ENCODE results near the gene SMYD5. TPM values are rescaled to one million over a fixed set of nuclear protein-coding genes. Genes with fewer than 3 reads are reported as not detected.

The SMYD5 gene
- total RNA-seq, 1 donor from 2014 or later = 56.7 TPM

GRCh38 chr2:73237168-73237567, 23.1 kb downstream of the SMYD5 start:
- peak overlapping the region; percentile 0 for H3K4me3 Mint-ChIP-seq
- no peak for DNase-seq
- no peak overlapping the region for H3K27ac Mint-ChIP-seq
- peaks cover 40% of the 10 kb centered on the region for H3K4me1 Mint-ChIP-seq
- H3K9me3 Mint-ChIP-seq = no peaks in the 10 kb centered on the region
- H3K27me3 Mint-ChIP-seq = no peaks in the 10 kb centered on the region
- H3K36me3 Mint-ChIP-seq (ENCODE audit: low read depth) = peaks cover 44% of the 10 kb centered on the region
- intact Hi-C loops (cut with micrococcal nuclease) = no loop called here

DNA sequence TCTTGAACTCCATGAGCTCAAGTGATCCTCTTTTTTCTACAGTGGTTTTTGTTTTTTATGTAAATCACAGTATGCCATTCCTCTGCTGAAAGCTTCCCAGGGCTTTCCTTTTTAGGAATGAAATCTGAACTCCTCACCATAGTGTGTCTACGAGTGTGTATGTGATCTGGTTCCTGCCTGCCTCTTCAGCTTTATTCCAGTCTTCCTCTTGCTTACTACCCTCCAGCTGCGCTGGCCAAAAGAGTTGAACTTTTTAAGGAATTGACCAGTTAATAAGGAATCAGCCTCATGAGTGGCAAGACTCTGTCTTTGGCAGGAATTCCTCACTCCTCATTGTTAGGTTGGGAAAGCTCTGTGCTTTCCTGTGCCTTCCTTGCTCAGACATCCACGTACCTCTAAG, 24.1 kb downstream of the SMYD5 start:
- Mint-ChIP-seq H3K4me3 (no peak overlapping the region), H3K4me1 (peaks cover 35% of the 10 kb centered on the region), H3K27ac (no peak overlapping the region), H3K36me3 (ENCODE audit: low read depth) (peaks cover 50% of the 10 kb centered on the region), H3K9me3 (no peaks in the 10 kb centered on the region), H3K27me3 (no peaks in the 10 kb centered on the region)
- intact Hi-C loops (cut with micrococcal nuclease) = no loop called here
- DNase-seq = no peak

DNA sequence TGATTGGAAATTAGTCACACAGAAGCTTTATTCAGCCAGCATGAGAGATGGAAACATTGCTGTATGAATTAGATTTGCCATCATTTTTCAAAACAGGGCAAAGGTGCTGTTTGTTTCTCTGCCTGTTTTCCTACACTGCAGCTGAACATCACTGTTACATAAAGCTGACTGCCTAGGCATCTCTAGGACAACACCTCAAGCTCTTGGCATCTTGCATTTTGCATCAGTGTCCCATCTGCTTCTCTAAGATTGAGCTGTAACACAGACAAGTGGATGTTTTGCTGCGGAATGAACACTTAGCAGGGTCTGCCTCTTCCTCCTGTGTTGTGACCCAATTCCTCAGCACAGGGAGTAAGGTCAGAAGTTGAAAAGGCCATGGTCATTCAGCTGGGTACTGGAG, 24.9 kb downstream of the SMYD5 start:
- no peak overlapping the region for H3K4me3 Mint-ChIP-seq
- DNase-seq = no peak
- H3K4me1 Mint-ChIP-seq = peaks cover 35% of the 10 kb centered on the region
- H3K27me3 Mint-ChIP-seq = no peaks in the 10 kb centered on the region
- peaks cover 55% of the 10 kb centered on the region for H3K36me3 Mint-ChIP-seq (ENCODE audit: low read depth)
- intact Hi-C loops (cut with micrococcal nuclease) = no loop called here
- H3K9me3 Mint-ChIP-seq = no peaks in the 10 kb centered on the region
- no peak overlapping the region for H3K27ac Mint-ChIP-seq

DNA sequence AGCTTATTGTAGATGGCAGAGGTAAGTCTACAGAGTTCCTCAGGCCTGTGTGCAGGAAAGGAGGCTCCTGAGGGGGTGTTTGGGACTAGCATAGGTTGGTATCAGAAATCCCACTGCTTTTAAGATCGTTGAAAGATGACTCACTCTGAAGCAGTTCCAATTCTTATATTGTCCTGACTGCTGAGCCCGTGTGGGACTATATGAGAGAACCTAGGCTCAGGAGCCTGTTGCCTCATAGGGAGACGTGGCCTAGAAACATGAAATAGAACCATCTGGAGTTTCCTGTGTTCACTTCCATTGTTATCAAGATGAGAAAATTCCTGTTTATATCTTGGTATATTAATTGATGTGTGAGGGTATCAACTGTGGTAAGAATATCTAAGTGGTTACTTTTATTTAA, 25.7 kb downstream of the SMYD5 start:
- H3K9me3 Mint-ChIP-seq = no peaks in the 10 kb centered on the region
- intact Hi-C loops (cut with micrococcal nuclease) = no loop called here
- H3K4me1 Mint-ChIP-seq = peaks cover 40% of the 10 kb centered on the region
- DNase-seq = no peak
- H3K27me3 Mint-ChIP-seq = no peaks in the 10 kb centered on the region
- no peak overlapping the region for H3K4me3 Mint-ChIP-seq
- peaks cover 60% of the 10 kb centered on the region for H3K36me3 Mint-ChIP-seq (ENCODE audit: low read depth)
- no peak overlapping the region for H3K27ac Mint-ChIP-seq

DNA sequence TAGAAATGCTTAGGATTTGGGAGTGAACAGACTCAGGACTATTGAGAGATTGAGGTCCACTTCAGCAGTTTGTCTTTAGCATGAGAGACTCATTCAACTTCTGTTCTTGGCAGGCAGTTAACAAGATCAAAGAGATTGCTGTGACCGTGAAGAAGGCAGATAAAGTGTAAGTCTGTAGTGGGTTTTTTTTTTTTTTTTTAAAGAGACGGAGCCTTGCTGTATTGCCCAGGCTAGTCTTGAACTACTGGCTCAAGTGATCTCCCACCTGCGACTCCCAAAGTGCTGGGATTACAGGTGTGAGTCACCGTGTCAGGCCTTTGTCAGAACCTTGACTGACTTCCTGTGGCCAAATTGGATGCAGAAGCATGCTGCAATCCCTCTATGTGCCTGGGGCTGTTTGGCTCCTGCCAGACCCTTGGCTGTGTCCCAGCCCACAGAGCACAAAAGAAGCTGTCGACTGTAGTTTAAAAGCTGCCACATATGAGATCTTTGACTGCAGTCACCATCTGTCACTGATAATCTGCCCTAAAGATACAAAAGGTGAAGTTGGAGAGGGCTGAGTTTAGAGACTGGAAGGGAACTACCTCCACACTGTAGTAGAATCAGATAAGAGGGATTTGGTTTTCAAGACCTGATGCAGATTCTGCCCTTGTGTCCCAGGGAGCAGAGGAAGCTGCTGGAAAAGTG, 30.0 kb downstream of the SMYD5 start:
- Mint-ChIP-seq H3K4me1 (peaks cover 14% of the 10 kb centered on the region), H3K36me3 (ENCODE audit: low read depth) (peaks cover 65% of the 10 kb centered on the region), H3K9me3 (no peaks in the 10 kb centered on the region), H3K27ac (no peak overlapping the region), H3K27me3 (no peaks in the 10 kb centered on the region), H3K4me3 (no peak overlapping the region)
- DNase-seq = no peak
- intact Hi-C loops (cut with micrococcal nuclease) = no loop called here

DNA sequence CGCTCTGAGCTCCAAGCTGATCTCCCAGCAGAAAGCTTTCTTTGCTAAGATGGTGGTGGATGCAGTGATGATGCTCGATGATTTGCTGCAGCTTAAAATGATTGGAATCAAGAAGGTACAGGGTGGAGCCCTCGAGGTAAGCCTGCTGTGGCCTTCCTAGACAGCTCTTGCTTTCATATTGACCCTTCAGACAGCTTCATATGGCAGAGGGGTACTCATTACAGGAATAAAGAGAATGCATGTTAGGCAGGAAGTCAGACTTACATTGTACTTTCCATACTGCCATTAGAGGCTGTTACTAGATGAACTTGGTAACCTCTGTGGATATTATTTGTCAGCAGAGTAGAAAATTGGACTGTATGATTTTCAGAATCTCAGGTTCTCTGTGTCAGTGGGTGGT, 30.5 kb downstream of the SMYD5 start:
- Mint-ChIP-seq H3K27me3 (no peaks in the 10 kb centered on the region), H3K27ac (no peak overlapping the region), H3K9me3 (no peaks in the 10 kb centered on the region), H3K4me1 (peaks cover 9% of the 10 kb centered on the region), H3K4me3 (no peak overlapping the region), H3K36me3 (ENCODE audit: low read depth) (peaks cover 65% of the 10 kb centered on the region)
- DNase-seq = no peak
- intact Hi-C loops (cut with micrococcal nuclease) = no loop called here

- H3K9me3 Mint-ChIP-seq = no peaks in the 10 kb centered on the region
- no peak for DNase-seq
- no peak overlapping the region for H3K27ac Mint-ChIP-seq
- H3K36me3 Mint-ChIP-seq (ENCODE audit: low read depth) = peaks cover 69% of the 10 kb centered on the region
- intact Hi-C loops (cut with micrococcal nuclease) = no loop called here
- H3K27me3 Mint-ChIP-seq = no peaks in the 10 kb centered on the region
- H3K4me1 Mint-ChIP-seq = peaks cover 7% of the 10 kb centered on the region
- no peak overlapping the region for H3K4me3 Mint-ChIP-seq
Observed at GRCh38 chr2:73246850-73247249, 32.8 kb downstream of the SMYD5 start.

DNA sequence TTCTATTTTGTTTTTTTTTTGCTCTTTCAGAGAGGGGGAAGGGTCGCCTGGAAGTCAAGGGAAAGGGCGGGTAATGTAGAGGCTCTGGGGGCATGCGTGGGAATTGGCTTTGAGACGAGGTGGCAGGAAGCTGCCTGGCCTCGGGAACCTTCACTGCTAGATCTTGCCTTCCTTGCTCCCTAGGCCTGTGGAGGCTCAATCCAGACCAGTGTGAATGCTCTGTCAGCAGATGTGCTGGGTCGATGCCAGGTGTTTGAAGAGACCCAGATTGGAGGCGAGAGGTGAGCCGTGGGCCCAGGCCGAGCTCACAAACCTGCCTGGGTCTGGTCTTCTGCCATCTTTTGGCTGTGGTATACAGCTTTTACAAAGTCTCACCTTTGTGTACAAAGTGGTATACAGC, 35.6 kb downstream of the SMYD5 start:
- H3K27ac Mint-ChIP-seq = no peak overlapping the region

GRCh38 chr2:73250872-73251846, 37.1 kb downstream of the SMYD5 start:
- intact Hi-C loops (cut with micrococcal nuclease) = no loop called here
- no peak overlapping the region for H3K4me3 Mint-ChIP-seq
- H3K27ac Mint-ChIP-seq = peak overlapping the region; percentile 54
- peaks cover 2% of the 10 kb centered on the region for H3K4me1 Mint-ChIP-seq
- H3K9me3 Mint-ChIP-seq = no peaks in the 10 kb centered on the region
- peaks cover 64% of the 10 kb centered on the region for H3K36me3 Mint-ChIP-seq (ENCODE audit: low read depth)
- H3K27me3 Mint-ChIP-seq = no peaks in the 10 kb centered on the region
- DNase-seq = no peak

More for the DNA sequence above, 35.6 kb downstream of the SMYD5 start:
- intact Hi-C loops (cut with micrococcal nuclease) = no loop called here
- DNase-seq = no peak
- H3K9me3 Mint-ChIP-seq = no peaks in the 10 kb centered on the region
- H3K36me3 Mint-ChIP-seq (ENCODE audit: low read depth) = peaks cover 73% of the 10 kb centered on the region
- H3K27me3 Mint-ChIP-seq = no peaks in the 10 kb centered on the region
- H3K4me1 Mint-ChIP-seq = peaks cover 2% of the 10 kb centered on the region
- no peak overlapping the region for H3K4me3 Mint-ChIP-seq

DNA sequence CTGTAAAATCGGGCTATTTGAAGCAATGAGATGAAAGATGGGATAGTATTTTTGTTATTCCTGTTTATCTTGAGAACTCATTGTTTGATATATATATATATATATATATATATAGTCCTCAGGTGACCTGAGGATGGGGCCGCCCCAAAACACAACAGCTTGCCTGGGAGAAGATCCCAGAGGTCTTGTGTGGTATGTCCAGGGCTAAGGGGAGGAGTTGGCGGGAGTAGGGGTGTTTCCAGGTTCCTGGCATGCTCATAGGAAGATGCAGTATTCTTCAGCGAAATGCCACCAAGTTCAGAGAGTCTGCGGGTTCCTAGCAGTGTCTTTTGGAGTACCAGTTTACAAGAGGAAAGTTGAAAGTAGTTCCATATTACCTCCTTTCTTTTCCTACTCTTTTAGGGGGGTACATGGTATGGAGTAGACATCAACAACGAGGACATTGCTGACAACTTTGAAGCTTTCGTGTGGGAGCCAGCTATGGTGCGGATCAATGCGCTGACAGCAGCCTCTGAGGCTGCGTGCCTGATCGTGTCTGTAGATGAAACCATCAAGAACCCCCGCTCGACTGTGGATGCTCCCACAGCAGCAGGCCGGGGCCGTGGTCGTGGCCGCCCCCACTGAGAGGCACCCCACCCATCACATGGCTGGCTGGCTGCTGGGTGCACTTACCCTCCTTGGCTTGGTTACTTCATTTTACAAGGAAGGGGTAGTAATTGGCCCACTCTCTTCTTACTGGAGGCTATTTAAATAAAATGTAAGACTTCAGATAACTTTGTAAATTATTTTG, 38.4 kb downstream of the SMYD5 start:
- Mint-ChIP-seq H3K27ac (no peak overlapping the region), H3K9me3 (no peaks in the 10 kb centered on the region), H3K36me3 (ENCODE audit: low read depth) (peaks cover 52% of the 10 kb centered on the region)

GRCh38 chr2:73253400-73253799, 39.4 kb downstream of the SMYD5 start:
- H3K36me3 Mint-ChIP-seq (ENCODE audit: low read depth) = peaks cover 49% of the 10 kb centered on the region

More for the DNA sequence above, 38.4 kb downstream of the SMYD5 start:
- Mint-ChIP-seq H3K4me1 (no peaks in the 10 kb centered on the region), H3K27me3 (no peaks in the 10 kb centered on the region), H3K4me3 (no peak overlapping the region)
- intact Hi-C loops (cut with micrococcal nuclease) = no loop called here
- DNase-seq = no peak

DNA sequence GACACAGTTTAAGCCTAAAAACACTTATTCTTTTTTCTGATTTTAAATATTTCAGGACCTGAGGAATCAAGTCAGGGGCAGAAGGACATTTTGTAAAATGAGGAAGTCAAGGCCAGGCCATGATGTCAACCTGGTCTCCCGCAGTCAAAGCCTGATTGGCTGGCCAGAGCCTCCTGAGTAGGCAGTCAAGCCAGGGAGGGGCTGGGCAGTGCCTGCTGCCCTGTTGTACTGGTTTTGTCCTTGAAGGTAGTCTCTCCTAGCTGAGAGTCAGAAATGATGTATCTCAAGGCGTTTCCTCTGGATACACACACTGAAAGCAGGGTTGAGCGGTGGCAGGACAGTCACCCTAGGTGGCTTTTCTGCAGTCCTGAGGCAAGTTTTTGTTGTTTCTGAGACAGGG, 39.9 kb downstream of the SMYD5 start:
- Mint-ChIP-seq H3K27me3 (no peaks in the 10 kb centered on the region), H3K4me1 (no peaks in the 10 kb centered on the region), H3K9me3 (no peaks in the 10 kb centered on the region), H3K36me3 (ENCODE audit: low read depth) (peaks cover 46% of the 10 kb centered on the region), H3K4me3 (no peak overlapping the region), H3K27ac (no peak overlapping the region)
- DNase-seq = no peak
- intact Hi-C loops (cut with micrococcal nuclease) = no loop called here

More at GRCh38 chr2:73253400-73253799, 39.4 kb downstream of the SMYD5 start:
- DNase-seq = no peak
- Mint-ChIP-seq H3K4me3 (no peak overlapping the region), H3K27me3 (no peaks in the 10 kb centered on the region), H3K9me3 (no peaks in the 10 kb centered on the region), H3K4me1 (no peaks in the 10 kb centered on the region), H3K27ac (no peak overlapping the region)
- intact Hi-C loops (cut with micrococcal nuclease) = no loop called here

DNA sequence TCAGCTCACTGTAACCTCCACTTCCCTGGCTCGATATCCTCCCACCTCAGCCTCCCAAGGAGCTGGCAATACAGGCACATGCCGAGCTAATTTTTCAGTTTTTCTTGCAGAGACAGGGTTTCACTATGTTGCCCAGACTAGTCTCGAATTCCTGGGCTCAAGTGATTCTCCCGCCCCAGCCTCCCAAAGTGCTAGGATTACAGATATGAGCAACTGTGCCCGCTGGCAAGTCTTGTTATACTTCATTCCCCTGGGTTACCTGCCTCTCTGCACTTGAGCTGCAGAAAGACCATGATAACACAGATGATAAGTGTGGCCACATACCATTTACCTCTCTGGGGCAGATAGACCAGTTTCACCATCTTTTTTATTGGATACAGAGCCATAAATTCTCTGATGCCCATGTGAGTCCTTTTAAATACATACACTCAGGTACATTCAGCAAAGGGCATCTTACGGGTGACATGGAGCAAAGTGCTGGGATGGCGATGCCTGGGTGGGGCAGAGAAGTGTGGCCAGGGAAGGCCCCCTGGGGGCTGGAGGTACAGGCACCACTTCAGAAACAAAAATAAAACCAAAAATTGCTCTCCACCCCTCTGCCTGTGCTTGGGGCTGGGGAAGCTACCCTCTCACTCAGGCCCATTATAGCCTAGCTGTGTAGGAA, 40.4 kb downstream of the SMYD5 start:
- Mint-ChIP-seq H3K4me3 (no peak overlapping the region), H3K4me1 (no peaks in the 10 kb centered on the region), H3K36me3 (ENCODE audit: low read depth) (peaks cover 46% of the 10 kb centered on the region), H3K27ac (no peak overlapping the region), H3K9me3 (no peaks in the 10 kb centered on the region), H3K27me3 (no peaks in the 10 kb centered on the region)
- intact Hi-C loops (cut with micrococcal nuclease) = no loop called here
- DNase-seq = no peak
